HEK293 (cell line): ENCODE results near the gene ZNF112.

Source experiments
- CTCF ChIA-PET: fragments of 350-600 bp; formaldehyde crosslinking; extraction: SDS; loops from one replicate; lab custom pipeline; 2021; ENCODE audit warnings: antibody characterized with exemption; lab: Yijun Ruan, JAX
- POLR2A ChIA-PET: fragments of 300-600 bp; formaldehyde crosslinking; extraction: SDS; loops from one replicate; lab custom pipeline; 2020; ENCODE audit warnings: antibody characterized with exemption, inconsistent platforms; lab: Yijun Ruan, JAX
- H3K27ac ChIP-seq: fragments of 200-500 bp; sonication (Bioruptor generic); 2 replicates; pipeline ENCODE4 v1.5.1; 2014; ENCODE audit warnings: low read depth, low read length, control low read depth, inconsistent platforms; ENCODE audit errors: extremely low read depth
- H3K36me3 ChIP-seq, 2 experiments: fragments of 200-500 bp in 1 of 2; sonication (Bioruptor generic) in 1 of 2; 1 replicate in 1 of 2; 2 replicates in 1 of 2; pipeline ENCODE4 v1.5.1; 2014 to 2017; ENCODE audit warnings: inconsistent platforms in 2 of 2, low read length in 2 of 2; ENCODE audit not compliant: control insufficient read depth in 2 of 2, insufficient read depth in 1 of 2
- H3K4me1 ChIP-seq: fragments of 200-500 bp; sonication (Bioruptor generic); 2 replicates; pipeline ENCODE4 v1.5.1; 2014; ENCODE audit warnings: mild to moderate bottlenecking, low read length, inconsistent platforms; ENCODE audit not compliant: control insufficient read depth, insufficient read depth
- H3K4me3 ChIP-seq: 2 replicates; pipeline ENCODE4 v1.5.1; 2011; ENCODE audit warnings: low read depth, mild to moderate bottlenecking, control low read depth, low read length, moderate library complexity
- H3K9me3 ChIP-seq: fragments of 200-500 bp; sonication (Bioruptor generic); 2 replicates; pipeline ENCODE4 v1.5.1; 2014; ENCODE audit warnings: low read depth, low read length, inconsistent platforms; ENCODE audit not compliant: control insufficient read depth, insufficient read depth
- HOXA7 ChIP-seq: sonication (generic); formaldehyde crosslinking; IDR thresholded peaks from 2 replicates; pipeline ENCODE4 v1.8.1; 2022; ENCODE audit warnings: missing genetic modification reagents, borderline replicate concordance
- SP7 ChIP-seq: fragments of 450-650 bp; formaldehyde crosslinking; IDR thresholded peaks from 2 replicates; pipeline ENCODE4 v1.5.1; 2016; ENCODE audit warnings: missing biosample characterization, missing genetic modification characterization
- ZNF138 ChIP-seq: fragments of 450-650 bp; formaldehyde crosslinking; IDR thresholded peaks from 2 replicates; pipeline ENCODE4 v1.5.1; 2016; ENCODE audit warnings: missing biosample characterization, missing genetic modification characterization, borderline replicate concordance
- ZNF175 ChIP-seq: fragments of 450-650 bp; formaldehyde crosslinking; IDR thresholded peaks from 2 replicates; pipeline ENCODE4 v1.5.1; 2016; ENCODE audit warnings: missing biosample characterization, missing genetic modification characterization
- ZNF19 ChIP-seq: fragments of 450-650 bp; formaldehyde crosslinking; IDR thresholded peaks from 2 replicates; pipeline ENCODE4; 2016; ENCODE audit warnings: missing biosample characterization, missing genetic modification characterization, low read depth
- ZNF239 ChIP-seq: fragments of 450-650 bp; formaldehyde crosslinking; IDR thresholded peaks from 2 replicates; pipeline ENCODE4 v1.5.1; 2016; ENCODE audit warnings: missing biosample characterization, missing genetic modification characterization
- ZNF24 ChIP-seq: fragments of 450-650 bp; formaldehyde crosslinking; IDR thresholded peaks from 2 replicates; pipeline ENCODE4 v1.5.1; 2016; ENCODE audit warnings: missing biosample characterization, missing genetic modification characterization
- ZNF529 ChIP-seq: fragments of 450-650 bp; formaldehyde crosslinking; IDR thresholded peaks from 2 replicates; pipeline ENCODE4 v1.5.1; 2017; ENCODE audit warnings: missing genetic modification characterization, missing biosample characterization; ENCODE audit not compliant: insufficient replicate concordance
- ZNF555 ChIP-seq: fragments of 450-650 bp; formaldehyde crosslinking; conservative IDR thresholded peaks from 2 replicates; pipeline ENCODE4 v1.5.1; 2017; ENCODE audit warnings: missing biosample characterization, mild to moderate bottlenecking, missing genetic modification characterization, inconsistent platforms
- ZNF558 ChIP-seq: fragments of 450-650 bp; formaldehyde crosslinking; IDR thresholded peaks from 2 replicates; pipeline ENCODE4 v1.5.1; 2016; ENCODE audit warnings: missing biosample characterization, missing genetic modification characterization
- ZNF561 ChIP-seq: fragments of 450-650 bp; IDR thresholded peaks from 2 replicates; pipeline ENCODE4 v1.5.1; 2018; ENCODE audit warnings: missing biosample characterization, missing genetic modification characterization, borderline replicate concordance
- ZNF670 ChIP-seq: fragments of 450-650 bp; formaldehyde crosslinking; IDR thresholded peaks from 2 replicates; pipeline ENCODE4 v1.5.1; 2016; ENCODE audit warnings: missing biosample characterization, missing genetic modification characterization, low read depth
- ZNF707 ChIP-seq: fragments of 450-650 bp; formaldehyde crosslinking; IDR thresholded peaks from 2 replicates; pipeline ENCODE4 v1.5.1; 2016; ENCODE audit warnings: missing biosample characterization, missing genetic modification characterization
- ZNF76 ChIP-seq: fragments of 450-650 bp; formaldehyde crosslinking; IDR thresholded peaks from 2 replicates; pipeline ENCODE4; 2016; ENCODE audit warnings: low read depth, missing biosample characterization, missing genetic modification characterization, borderline replicate concordance
- ZNF792 ChIP-seq: fragments of 450-650 bp; formaldehyde crosslinking; IDR thresholded peaks from 2 replicates; pipeline ENCODE4 v1.5.1; 2016; ENCODE audit warnings: missing biosample characterization, missing genetic modification characterization
- ZSCAN23 ChIP-seq: fragments of 450-650 bp; formaldehyde crosslinking; IDR thresholded peaks from 2 replicates; pipeline ENCODE4 v1.5.1; 2016; ENCODE audit warnings: missing biosample characterization, missing genetic modification characterization
- ZSCAN30 ChIP-seq: fragments of 450-650 bp; IDR thresholded peaks from 2 replicates; pipeline ENCODE4 v1.5.1; 2018; ENCODE audit warnings: missing biosample characterization, mild to moderate bottlenecking, missing genetic modification characterization, moderate library complexity
- TF ChIP-seq, protein P1 (sequence below): fragments of 450-650 bp; formaldehyde crosslinking; conservative IDR thresholded peaks from 2 replicates; pipeline ENCODE4 v1.5.1; 2016; ENCODE audit warnings: low read depth, missing biosample characterization, missing genetic modification characterization
- TF ChIP-seq, protein P2 (sequence below): fragments of 450-650 bp; formaldehyde crosslinking; IDR thresholded peaks from 2 replicates; pipeline ENCODE4 v1.5.1; 2016; ENCODE audit warnings: missing biosample characterization, missing genetic modification characterization
- TF ChIP-seq, protein P3 (sequence below): fragments of 450-650 bp; formaldehyde crosslinking; IDR thresholded peaks from 2 replicates; pipeline ENCODE4 v1.5.1; 2017; ENCODE audit warnings: missing biosample characterization, missing genetic modification characterization

Gene ZNF112

DNA sequence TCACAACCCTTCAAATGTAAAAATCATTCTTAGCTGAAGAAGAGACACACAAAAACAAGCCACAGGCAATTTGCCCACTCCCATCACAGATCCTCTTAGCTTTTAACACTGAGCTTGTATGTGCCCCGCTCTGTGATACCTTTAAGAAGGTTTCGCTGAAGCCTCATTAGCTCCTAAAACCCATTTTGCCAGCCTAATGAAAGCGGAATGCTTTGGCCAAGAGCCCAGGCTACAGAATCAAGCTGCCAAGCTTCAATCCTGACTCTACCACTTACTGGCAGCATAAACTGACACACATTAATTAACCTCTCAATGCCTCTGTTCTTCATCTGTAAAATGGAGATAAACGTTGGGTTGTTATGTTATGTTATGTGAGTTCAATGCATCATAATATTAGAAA is 10.5 kb downstream of the ZNF112 start:
- H3K36me3 ChIP-seq = peaks cover 4 to 12% of the 10 kb centered on the region in 2 experiments; a peak in 2 of 3 replicates
- no peaks in the 10 kb centered on the region for H3K4me1 ChIP-seq
- ChIA-PET CTCF (interaction anchor here (0.6 to 0.9 kb wide), 2 partner anchors 184 to 230 kb away, joined by 3 read pairs; partner anchors contain the start of gene CEACAM20), POLR2A (no interaction called here)
- H3K4me3 ChIP-seq = no peak overlapping the region
- no peak for TF ChIP-seq ZNF670
- TF ChIP-seq ZNF19 (tag by site-specific recombination) = no peak
- no peak for TF ChIP-seq HOXA7 (CRISPR knock-in tag)
- TF ChIP-seq, protein P1, sequence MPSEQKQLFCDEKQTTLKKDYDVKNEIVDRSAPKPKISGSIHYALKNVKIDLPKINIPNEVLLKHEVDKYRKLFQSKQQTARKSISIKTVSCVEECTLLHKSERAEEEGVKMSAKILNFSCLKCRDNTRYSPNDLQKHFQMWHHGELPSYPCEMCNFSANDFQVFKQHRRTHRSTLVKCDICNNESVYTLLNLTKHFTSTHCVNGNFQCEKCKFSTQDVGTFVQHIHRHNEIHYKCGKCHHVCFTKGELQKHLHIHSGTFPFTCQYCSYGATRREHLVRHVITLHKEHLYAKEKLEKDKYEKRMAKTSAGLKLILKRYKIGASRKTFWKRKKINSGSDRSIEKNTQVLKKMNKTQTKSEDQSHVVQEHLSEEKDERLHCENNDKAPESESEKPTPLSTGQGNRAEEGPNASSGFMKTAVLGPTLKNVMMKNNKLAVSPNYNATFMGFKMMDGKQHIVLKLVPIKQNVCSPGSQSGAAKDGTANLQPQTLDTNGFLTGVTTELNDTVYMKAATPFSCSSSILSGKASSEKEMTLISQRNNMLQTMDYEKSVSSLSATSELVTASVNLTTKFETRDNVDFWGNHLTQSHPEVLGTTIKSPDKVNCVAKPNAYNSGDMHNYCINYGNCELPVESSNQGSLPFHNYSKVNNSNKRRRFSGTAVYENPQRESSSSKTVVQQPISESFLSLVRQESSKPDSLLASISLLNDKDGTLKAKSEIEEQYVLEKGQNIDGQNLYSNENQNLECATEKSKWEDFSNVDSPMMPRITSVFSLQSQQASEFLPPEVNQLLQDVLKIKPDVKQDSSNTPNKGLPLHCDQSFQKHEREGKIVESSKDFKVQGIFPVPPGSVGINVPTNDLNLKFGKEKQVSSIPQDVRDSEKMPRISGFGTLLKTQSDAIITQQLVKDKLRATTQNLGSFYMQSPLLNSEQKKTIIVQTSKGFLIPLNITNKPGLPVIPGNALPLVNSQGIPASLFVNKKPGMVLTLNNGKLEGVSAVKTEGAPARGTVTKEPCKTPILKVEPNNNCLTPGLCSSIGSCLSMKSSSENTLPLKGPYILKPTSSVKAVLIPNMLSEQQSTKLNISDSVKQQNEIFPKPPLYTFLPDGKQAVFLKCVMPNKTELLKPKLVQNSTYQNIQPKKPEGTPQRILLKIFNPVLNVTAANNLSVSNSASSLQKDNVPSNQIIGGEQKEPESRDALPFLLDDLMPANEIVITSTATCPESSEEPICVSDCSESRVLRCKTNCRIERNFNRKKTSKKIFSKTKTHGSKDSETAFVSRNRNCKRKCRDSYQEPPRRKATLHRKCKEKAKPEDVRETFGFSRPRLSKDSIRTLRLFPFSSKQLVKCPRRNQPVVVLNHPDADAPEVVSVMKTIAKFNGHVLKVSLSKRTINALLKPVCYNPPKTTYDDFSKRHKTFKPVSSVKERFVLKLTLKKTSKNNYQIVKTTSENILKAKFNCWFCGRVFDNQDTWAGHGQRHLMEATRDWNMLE (tag by site-specific recombination) = no peak
- TF ChIP-seq, protein P2, sequence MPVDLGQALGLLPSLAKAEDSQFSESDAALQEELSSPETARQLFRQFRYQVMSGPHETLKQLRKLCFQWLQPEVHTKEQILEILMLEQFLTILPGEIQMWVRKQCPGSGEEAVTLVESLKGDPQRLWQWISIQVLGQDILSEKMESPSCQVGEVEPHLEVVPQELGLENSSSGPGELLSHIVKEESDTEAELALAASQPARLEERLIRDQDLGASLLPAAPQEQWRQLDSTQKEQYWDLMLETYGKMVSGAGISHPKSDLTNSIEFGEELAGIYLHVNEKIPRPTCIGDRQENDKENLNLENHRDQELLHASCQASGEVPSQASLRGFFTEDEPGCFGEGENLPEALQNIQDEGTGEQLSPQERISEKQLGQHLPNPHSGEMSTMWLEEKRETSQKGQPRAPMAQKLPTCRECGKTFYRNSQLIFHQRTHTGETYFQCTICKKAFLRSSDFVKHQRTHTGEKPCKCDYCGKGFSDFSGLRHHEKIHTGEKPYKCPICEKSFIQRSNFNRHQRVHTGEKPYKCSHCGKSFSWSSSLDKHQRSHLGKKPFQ = no peak
- TF ChIP-seq, protein P3, sequence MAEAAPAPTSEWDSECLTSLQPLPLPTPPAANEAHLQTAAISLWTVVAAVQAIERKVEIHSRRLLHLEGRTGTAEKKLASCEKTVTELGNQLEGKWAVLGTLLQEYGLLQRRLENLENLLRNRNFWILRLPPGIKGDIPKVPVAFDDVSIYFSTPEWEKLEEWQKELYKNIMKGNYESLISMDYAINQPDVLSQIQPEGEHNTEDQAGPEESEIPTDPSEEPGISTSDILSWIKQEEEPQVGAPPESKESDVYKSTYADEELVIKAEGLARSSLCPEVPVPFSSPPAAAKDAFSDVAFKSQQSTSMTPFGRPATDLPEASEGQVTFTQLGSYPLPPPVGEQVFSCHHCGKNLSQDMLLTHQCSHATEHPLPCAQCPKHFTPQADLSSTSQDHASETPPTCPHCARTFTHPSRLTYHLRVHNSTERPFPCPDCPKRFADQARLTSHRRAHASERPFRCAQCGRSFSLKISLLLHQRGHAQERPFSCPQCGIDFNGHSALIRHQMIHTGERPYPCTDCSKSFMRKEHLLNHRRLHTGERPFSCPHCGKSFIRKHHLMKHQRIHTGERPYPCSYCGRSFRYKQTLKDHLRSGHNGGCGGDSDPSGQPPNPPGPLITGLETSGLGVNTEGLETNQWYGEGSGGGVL = no peak
- TF ChIP-seq ZNF792 = no peak
- no peak for TF ChIP-seq ZNF561 (tag by site-specific recombination)
- no peak for TF ChIP-seq ZNF558 (tag by site-specific recombination)
- TF ChIP-seq ZSCAN23 (tag by site-specific recombination) = no peak
- TF ChIP-seq ZSCAN30 (tag by site-specific recombination) = no peak
- no peak for TF ChIP-seq ZNF707 (tag by site-specific recombination)
- TF ChIP-seq ZNF555 (tag by site-specific recombination) = no peak
- no peak for TF ChIP-seq ZNF138 (tag by site-specific recombination)
- TF ChIP-seq, all 188 proteins: peak for 0
- peaks cover 1% of the 10 kb centered on the region; the same call in 1 of the 2 replicates for H3K9me3 ChIP-seq
- no peak overlapping the region for H3K27ac ChIP-seq

DNA sequence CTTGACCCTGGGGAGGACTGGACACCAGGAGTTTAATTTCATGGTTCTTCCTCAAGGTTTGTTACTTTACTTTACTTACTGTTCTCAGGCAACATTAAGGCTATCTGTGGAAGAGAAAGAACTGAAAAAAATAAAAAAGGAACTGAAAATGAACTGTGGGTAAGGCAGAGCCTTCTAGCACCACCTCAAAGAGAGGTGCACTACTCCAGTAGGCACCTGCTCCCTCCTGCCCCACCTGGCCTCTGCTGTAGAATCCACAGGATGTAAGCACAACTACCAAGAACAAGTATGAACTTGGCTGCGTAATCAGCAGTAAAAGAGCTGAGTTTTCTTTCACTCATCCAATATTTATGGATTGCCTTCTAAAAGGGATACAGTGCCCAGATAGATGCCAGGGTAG is 12.2 kb downstream of the ZNF112 start:
- TF ChIP-seq ZNF239 (tag by site-specific recombination) = no peak
- no peak for TF ChIP-seq ZNF707 (tag by site-specific recombination)
- TF ChIP-seq ZNF792 = no peak
- no peak for TF ChIP-seq ZNF24 (tag by site-specific recombination)
- TF ChIP-seq ZNF76 (tag by site-specific recombination) = no peak
- no peak for TF ChIP-seq SP7
- TF ChIP-seq ZNF175 (tag by site-specific recombination) = no peak
- no peak for TF ChIP-seq ZNF529 (tag by site-specific recombination)
- TF ChIP-seq, protein P2 = no peak
- Histone ChIP-seq H3K27ac (no peak overlapping the region), H3K4me1 (no peaks in the 10 kb centered on the region), H3K4me3 (no peak overlapping the region), H3K36me3 (peaks cover 18 to 21% of the 10 kb centered on the region in 2 experiments), H3K9me3 (no peaks in the 10 kb centered on the region; the same call in 1 of the 2 replicates)
- ChIA-PET POLR2A (interaction anchor here (0.6 kb wide), 1 partner anchor 392 kb away, joined by 4 read pairs; no protein-coding TSS in a partner anchor), CTCF (no interaction called here)
